Stimulated activated CD8-positive, alpha-beta memory T cell treated with anti-CD3 and anti-CD28 coated beads, Interleukin-7, amount 100 ng/mL, for 48 hours (primary cell): Measurements from ENCODE around the gene HSPA5.
A peak's percentile ranks its signal among the peaks of the same experiment; 100 is the strongest.
"Not testable (repeated sequence)": the region's sequence is repeated elsewhere in the genome, so short reads cannot be mapped to it uniquely, and the experiment has no call there.

Experiments used
- DNase-seq, 2 donors: peaks; one replicate each; pipeline ENCODE4 v3.0.0-alpha.2; 2020; ENCODE audit warnings: low read depth in 1 of 2; ENCODE audit errors: extremely low read depth in 1 of 2

The HSPA5 gene

DNA sequence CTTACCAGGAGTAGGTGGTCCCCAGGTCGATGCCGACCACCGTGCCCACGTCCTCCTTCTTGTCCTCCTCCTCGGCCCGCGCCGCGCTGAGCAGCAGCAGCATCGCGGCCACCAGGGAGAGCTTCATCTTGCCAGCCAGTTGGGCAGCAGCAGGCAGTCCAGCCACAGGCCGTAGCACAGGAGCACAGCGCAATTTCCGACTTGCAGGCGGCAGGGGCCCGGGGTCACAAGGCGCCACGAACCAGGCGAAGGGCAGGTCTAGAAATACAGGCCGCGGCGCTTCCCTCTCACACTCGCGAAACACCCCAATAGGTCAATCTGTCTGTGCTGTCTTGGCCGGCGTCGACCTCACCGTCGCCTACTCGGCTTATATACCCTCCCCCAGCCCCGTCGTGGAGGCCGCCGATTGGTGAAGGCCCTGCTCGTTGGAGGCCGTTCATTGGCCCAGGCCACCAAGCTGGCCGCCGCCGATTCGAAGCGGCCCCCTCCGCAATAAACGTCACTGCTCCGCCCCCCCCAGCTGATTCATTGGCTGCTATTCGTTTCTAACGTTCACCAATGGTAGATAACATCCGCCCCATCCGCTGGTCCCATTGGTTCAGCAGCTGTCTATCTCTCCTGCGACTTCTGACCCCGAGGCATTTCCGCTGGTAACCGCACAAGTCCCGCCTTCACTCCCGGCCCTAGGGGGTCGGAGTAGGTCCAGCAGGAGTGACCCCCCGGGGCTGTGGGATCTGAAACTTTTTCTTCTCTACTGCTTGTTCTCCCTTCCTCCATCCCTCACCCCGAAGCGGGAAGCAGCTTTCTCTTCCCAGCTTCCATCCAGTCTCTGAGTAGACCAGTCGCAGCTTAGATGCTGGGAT is at the start of gene HSPA5:
TSS of gene HSPA5 (minus strand) at position 344 of the 863 bp plus-strand sequence. CDS start at position 127, 217 bp downstream.
- peak; percentile 98 to 100 for DNase-seq

DNA sequence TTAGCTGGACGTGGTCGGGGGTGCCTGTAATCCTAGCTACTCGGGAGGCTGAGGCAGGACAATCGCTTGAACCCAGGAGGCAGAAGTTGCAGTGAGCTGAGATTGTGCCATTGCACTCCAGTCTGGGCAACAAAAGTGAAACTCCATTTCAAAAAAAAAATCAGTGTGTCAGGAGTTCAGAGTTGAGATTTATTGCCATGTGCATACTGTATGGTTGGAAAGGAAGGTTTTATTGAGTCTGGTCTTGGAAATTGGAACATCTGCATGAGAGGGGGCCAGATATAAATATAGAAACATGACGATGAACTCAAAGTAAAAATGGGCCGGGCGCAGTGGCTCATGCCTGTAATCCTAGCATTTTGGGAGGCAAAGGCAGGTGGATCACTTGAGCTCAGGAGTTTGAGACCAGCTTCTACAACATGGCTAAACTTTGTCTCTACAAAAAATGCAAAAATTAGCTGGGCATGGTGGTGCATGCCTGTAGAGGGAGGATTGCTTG is 45.8 kb upstream of the HSPA5 start:
- not testable (repeated sequence) for DNase-seq

GRCh38 chr9:125284855-125285254 is 43.7 kb upstream of the HSPA5 start:
- DNase-seq = no peak

DNA sequence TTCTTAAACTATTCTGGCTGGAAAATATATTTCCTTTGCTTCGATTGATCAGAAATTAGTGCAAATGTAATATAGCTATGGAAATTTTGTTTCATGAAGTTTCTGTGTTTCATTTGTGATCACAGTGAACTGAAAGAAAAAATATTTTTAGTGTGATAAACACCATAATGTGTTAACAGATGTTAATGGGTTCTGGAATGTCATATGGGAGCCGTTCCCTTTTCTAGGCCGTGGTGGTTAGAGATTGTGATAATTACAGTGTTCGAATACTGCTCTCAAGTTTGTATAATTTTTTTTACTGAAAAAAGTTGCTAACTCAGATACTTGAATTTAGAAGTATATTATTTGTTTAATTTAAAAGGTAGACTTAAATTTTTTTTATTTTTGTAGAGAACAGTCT is 39.8 kb upstream of the HSPA5 start:
- DNase-seq = no peak

DNA sequence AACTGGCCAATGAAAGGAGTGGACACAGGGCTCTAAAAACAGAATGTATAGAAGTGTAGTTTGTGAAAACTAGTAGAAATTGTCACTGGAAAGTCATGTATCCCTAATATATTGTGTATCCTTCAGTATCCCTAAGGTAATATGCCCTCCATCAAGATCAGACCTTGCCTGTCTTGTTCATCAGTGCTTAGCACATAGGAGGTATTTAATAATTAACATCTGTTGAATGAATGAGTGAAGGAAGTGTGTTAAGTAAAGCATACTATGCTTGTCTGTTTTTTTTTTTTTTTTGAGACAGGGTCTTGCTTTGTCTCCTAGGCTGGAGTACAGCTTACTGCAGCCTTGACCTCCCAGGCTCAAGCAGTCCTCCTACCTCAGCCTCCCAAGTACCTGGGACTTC is 36.3 kb upstream of the HSPA5 start:
- DNase-seq = no peak

DNA sequence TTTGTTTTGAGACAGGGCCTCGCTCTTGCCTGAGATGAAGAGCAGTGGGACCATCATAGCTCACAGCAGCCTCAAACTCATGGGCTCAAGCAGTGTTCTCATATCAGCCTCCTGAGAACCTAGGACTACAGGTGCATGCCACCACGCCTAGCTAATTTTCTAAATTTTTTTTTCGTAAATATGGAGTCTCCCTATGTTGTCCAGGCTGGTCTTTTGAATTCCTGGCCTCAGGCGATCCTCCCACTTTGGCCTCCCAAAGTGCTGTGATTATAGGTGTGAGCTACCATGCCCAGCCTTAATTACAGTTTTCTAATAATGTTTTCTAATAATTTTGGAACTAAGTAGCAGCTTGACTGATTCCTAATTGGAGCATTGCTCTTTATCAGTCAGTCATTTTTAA is 35.6 kb upstream of the HSPA5 start:
- no peak for DNase-seq

DNA sequence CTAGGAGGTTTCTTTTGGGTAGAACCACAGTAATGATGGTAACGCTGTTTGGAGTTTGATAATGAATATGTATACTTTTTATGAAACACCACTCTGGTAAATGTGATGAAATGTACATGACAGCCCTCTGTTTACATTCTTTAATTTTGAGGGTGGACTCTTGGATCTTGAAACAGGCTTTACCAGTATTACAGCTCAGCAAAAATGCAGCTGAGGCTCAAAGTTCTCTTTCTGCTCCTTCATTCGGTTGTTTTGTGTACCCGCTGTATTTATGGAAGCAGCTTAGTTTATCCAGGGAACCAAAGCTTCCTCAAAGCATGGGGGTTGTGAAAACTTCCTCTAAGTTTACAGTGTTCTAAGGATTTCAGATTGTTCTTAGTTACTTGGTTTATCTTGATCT is 31.6 kb upstream of the HSPA5 start:
- no peak for DNase-seq

GRCh38 chr9:125271081-125271480 is 29.9 kb upstream of the HSPA5 start:
- no peak for DNase-seq

- no peak for DNase-seq
Measured at GRCh38 chr9:125269014-125269397, 27.9 kb upstream of the HSPA5 start.

DNA sequence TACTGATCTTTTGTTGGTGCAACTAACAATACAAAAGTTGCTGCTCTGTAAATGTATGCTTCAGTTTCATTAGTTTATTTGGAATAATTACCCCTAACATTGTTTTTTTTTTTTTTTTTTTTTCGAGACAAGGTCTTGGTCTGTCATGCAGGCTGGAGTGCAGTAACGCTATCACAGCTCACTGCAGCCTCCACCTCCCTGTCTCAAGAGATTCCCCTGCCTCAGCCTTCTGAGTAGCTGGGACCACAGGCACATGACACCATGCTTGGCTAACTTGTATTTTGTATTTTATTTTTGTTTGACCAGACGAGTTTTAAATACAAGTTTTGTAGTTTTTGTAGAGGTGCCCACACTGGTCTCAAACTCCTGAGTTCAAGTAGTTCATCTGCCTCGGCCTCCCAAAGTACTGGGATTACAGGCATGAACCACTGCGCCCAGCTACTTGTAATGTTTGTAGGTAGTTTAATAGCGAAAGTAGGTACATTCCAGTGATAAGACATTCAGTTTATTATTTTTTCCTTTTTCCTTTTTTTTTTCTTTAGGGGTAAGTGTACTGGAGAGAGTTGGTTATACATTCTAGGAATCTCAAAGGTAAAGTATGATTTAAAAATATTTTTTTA is 27.4 kb upstream of the HSPA5 start:
- DNase-seq = no peak

DNA sequence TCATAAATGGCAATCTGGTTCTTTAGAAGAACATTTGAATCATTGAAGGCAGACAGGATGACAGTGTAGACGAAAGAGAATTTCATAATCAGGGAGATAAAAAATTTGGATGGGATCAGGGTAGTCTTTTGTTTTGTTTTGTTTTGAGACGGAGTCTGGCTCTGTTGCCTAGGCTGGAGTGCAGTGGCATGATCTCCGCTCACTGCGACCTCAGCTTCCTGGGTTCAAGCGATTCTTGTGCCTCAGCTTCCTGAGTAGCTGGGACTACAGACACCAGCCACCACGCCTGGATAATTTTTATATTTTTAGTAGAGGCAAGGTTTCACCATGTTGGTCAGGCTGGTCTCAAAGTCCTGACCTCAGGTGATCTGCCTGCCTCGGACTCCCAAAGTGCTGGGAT is 22.9 kb upstream of the HSPA5 start:
- DNase-seq = not testable (repeated sequence)

- DNase-seq = no peak
Measured at GRCh38 chr9:125262294-125262991, 21.3 kb upstream of the HSPA5 start.

DNA sequence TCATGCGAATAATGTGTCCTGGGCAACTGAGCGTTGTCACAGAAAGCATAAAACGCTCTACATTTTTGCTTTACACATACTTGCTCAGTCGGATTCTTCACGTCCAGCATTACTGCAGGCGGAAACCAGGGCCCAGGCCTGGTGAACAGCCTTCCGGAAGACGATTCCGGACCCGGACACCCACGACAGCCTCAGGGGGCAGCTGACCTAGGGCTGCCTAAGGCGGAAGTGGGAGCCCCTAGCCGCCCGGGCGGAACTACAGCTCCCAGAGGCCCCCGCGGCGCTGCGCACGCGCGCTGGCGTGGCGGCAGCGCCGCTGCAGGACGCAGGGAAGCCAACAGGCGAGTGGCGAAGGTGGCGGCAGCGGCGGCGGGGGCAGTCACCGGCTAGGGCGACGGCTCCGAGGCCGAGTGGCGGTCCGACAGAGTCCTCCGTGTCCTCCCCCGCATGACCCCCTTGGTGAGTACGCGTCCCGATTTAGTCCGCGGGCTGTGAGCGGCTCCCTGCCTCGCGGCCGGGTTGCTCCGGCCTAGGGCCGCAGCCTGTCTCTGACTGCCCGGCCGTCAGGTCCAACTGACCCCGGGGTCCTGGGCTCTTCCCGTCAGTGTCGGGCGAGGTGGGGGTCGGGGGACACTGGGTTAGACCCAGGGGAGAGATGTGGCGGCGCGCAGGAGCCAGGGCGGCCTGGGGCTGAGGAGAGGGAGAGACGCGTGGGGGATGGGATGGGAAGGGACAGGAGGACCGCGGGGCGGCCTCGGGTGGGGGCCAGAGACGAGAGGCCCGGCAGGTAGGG is 20.6 kb upstream of the HSPA5 start, which contains the start of gene GAPVD1:
TSS of gene GAPVD1 (plus strand) at position 326 of the 793 bp plus-strand sequence. CDS start 37,096 bp downstream, outside the sequence.
- DNase-seq = peak; percentile 84 to 88

DNA sequence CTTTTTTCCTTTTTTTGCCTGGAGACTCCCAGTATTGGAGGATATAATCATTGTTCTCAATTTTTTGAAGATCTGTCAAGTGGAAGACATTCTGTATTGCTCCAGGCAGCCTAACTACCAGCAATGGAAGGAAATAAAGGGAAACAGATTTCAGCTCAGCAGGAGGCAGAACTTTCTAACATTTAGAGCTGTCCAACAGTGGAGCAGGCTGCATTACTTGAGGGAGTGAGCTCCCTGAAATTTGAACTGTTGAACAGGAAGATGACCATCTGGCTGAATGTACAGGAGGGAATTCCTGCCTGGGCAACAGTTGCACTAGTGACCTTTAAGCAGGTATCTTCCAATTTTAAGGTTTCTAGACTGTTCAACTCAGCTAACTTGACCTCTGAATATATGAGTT is 19.4 kb upstream of the HSPA5 start:
- DNase-seq = no peak

GRCh38 chr9:125258832-125259534 is 17.8 kb upstream of the HSPA5 start:
- no peak for DNase-seq

GRCh38 chr9:125258160-125258785 is 17.1 kb upstream of the HSPA5 start:
- no peak for DNase-seq

GRCh38 chr9:125255781-125256391 is 14.7 kb upstream of the HSPA5 start:
- no peak for DNase-seq

DNA sequence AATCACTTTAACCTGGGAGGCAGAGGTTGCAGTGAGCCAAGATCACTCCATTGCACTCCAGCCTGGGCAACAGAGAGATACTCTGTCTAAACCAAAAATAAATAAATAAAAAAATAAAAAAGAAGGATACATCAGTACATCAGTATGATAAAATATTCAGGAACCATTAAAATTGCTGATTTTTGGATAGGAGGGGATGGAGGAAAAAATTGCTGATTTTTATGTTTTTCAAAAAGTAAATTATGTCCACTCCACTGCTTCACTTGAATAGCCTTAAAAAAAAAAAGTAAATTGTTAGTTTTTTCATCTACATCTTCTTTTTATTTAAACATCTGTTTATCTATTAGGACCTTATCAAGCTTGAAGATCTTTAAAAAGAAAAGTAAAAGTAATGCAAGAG is 13.1 kb upstream of the HSPA5 start:
- DNase-seq = no peak

GRCh38 chr9:125246261-125246667 is 5.1 kb upstream of the HSPA5 start:
- no peak for DNase-seq
